NCI-H1092 (cell line): ENCODE data around the gene PRIMPOL.
A peak's percentile ranks its signal among the peaks of the same experiment; 100 is the strongest.
"Not testable (repeated sequence)": the region's sequence is repeated elsewhere in the genome, so short reads cannot be mapped to it uniquely, and the experiment has no call there.

ENCODE experiments used
- DNase-seq: peaks from one replicate; lab custom pipeline; 2025; lab: John Stamatoyannopoulos, UW

PRIMPOL gene, protein sequence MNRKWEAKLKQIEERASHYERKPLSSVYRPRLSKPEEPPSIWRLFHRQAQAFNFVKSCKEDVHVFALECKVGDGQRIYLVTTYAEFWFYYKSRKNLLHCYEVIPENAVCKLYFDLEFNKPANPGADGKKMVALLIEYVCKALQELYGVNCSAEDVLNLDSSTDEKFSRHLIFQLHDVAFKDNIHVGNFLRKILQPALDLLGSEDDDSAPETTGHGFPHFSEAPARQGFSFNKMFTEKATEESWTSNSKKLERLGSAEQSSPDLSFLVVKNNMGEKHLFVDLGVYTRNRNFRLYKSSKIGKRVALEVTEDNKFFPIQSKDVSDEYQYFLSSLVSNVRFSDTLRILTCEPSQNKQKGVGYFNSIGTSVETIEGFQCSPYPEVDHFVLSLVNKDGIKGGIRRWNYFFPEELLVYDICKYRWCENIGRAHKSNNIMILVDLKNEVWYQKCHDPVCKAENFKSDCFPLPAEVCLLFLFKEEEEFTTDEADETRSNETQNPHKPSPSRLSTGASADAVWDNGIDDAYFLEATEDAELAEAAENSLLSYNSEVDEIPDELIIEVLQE

DNA sequence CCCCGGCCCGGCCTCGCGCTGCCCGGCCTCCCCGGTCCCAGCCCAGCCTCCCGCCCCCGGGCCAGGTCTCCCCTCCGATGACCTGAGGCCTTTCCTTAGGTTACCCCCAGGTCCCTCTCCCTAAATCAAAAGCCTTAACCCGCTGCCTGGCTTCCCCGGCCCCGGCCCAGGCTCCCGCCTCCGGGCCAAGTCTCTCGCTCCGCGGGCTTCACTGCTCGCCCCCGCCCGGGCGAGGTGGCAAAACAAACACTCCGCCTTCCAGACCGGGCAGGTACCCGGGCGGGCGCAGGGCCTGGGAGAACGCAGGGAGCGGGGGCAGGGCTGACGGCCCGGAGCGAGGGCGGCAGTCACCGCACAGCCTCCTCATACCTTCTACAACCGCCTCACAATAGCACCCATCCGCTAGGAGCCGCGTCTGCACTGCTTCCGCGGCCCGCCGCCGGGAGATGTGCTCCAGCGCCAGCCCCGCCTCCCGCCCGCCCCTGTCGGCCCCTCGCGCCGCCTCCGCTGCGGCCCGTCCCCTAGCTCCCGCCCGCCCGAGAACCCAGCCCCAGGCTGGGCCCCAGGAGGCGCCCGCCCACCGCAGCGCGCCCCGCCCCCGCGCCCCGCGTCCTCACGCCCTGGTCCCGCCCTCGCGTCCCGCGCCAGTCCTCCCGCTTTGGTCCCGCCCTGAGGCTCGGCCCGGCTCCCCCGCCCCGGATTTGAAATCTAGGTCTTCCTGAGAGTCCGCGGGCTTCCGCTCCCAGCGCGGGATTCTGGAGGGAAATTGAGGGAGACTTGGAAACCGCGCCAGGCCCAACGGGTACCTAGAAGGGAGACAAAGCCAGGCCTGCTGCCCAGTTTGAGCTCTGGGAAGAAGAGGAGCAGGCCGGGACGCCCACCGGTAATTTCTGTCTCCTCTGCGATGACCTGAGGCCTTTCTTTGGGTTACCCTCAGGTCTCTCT is at the start of gene PRIMPOL, which contains the start of gene CASP3:
TSS of gene PRIMPOL (plus strand) at position 713 of the 945 bp plus-strand sequence. CDS start 7,403 bp downstream, outside the sequence.
TSS of gene CASP3 (minus strand) at position 422 of the 945 bp plus-strand sequence. CDS start 10,994 bp downstream, outside the sequence.
- DNase-seq: peak; percentile 94

DNA sequence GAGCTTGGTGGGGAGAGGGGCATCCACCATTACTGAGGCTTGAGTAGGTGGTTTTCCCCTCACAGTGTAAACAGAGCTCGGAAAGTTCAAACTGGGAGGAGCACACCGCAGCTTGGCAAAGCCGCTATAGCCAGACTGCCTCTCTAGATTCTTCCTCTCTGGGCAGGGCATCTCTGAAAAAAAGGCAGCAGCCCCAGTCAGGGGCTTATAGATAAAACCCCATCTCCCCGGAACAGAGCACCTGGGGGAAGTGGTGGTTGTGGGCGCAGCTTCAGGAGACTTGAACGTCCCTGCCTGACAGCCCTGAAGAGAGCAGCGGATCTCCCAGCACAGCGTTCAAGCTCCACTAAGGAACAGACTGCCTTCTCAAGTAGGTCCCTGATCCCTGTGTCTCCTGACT is 48.6 kb upstream of the PRIMPOL start:
- not testable (repeated sequence) for DNase-seq

DNA sequence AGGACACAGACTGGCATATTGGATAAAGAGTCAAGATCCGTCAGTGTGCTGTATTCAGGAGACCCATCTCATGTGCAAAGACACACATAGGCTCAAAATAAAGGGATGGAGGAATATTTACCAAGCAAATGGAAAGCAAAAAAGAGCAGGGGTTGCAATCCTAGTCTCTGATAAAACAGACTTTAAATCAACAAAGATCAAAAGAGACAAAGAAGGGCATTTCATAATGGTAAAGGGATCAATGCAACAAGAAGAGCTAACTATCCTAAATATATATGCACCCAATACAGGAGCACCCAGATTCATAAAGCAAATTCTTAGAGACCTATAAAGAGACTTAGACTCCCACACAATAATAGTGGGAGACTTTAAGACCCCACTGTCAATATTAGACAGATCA is 46.7 kb upstream of the PRIMPOL start:
- not testable (repeated sequence) for DNase-seq

DNA sequence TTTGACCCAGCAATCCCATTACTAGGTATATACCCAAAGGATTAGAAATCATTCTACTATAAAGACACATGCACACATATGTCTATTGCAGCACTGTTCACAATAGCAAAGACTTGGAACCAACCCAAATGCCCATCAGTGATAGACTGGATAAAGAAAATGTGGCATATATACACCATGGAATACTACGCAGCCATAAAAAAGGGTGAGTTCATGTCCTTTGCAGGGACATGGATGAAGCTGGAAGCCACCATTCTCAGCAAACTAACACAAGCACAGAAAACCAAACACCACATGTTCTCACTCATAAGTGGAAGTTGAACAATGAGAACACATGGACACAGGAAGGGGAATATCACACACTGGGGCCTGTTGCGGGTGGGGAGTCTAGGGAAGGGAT is 42.1 kb upstream of the PRIMPOL start:
- not testable (repeated sequence) for DNase-seq

DNA sequence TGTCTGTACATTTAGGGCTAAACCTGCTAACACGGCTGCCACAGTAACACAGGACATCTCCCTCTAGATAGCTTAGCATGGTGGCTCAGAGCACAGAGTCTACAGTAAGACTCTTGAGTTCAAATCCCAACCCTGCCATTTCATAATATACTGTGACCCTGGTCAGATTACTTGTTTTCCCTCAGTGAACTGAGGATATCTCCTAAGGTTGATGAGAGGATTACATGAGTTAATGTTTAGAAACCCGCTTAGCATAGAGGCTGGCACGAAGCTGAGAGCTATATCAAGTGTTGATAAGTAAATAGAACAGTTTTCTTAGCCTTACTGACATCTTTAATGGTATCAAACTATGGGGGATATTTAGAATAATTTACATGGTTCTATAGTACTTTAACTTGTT is 37.5 kb upstream of the PRIMPOL start:
- DNase-seq: no peak

DNA sequence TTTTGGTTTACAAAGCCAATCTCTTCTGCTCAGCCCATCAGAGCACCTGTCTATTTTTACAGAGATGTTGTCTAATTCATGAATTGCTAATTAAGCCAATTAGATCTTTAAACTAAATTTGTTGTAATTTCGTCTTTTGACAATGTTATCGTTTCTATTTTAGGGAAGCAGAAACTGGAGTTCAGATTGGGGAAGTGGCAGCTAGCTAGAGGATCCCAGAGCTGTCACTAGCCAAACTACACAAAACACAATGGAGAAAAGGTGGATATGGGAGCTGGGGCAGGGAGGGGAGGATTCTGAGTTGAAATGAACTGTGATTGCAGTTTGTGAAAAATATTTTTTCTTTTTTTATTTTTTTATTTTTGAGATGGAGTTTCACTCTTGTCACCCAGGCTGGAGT is 36.1 kb upstream of the PRIMPOL start:
- no peak for DNase-seq

DNA sequence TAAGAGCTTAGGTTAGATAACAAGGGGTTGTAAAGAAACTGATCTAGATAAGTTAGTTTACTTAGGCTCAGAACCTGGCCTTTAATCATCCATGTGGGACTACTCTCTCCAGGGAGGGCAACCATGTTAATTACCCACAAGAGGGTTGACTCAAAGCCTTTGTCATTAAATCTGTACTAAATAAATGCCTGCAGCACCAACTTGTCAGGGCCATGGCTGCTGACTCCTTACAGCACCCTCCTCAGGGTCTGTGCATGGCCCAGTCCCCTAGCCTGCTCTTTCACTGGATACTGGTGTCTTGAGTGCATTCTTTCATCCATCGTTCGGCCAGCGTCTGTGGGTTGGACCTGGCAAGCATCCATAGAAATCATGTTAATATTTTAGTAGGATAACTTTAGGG is 35.0 kb upstream of the PRIMPOL start:
- DNase-seq: no peak

DNA sequence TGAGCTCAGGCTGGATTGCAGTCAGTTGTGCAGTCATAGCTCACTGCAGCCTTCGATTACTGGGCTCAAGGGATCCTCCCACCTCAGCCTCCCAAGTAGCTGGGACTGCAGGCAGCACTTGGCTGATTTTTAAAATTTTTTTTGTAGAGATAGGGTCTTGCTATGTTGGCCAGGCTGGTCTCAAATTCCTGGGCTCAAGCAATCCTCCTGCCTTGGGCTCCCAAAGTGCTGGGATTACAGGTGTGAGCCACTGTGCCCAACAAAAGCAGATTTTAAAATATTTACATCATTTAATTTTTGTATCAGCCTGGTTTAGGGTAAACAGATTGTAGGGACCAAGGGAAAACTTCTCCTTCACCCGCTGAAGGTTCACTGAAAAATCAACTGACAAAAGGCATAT is 33.4 kb upstream of the PRIMPOL start:
- DNase-seq: not testable (repeated sequence)

DNA sequence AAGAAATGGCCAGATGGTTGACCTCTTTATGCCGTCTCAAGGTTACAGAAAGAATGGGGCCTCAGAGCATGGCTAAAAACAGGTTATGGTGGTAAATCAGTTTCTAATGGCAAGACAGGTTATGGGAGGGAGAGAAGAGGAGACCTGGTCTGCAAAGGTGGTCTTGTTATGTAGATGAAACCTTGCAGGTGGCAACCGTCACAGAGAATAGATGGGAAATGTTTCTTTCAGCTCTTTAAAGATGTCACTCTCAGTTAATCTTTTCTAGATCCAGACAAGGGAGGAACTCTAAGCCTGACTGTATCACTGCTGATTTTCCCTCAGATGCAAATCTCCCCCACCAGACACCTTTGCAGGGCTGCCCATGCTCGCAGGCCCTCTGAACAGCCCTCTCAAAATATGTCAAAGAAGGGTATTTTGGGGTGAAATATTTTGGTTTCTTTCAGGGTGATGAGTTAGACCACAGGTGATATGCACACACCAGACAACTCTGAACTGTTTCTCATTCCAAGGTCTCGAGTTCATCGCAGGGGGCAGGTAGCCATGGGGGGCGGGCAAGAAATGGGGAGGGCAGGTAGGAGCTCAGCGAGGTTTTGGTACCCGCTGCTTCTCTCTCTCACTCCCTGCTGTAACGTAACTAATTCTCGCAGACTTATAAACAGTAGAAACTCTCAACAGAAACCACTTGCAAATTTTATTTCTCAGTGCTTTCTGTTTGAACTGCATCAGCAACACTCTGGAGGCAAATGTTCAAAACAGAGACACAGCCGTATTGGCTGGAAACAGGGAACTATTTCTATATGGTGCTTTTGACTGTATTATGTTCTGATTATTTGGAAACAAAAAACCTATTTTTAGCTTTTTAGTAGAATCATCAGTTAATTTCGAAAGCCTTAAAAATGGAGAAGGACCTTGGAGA is 32.6 kb upstream of the PRIMPOL start:
- no peak for DNase-seq

DNA sequence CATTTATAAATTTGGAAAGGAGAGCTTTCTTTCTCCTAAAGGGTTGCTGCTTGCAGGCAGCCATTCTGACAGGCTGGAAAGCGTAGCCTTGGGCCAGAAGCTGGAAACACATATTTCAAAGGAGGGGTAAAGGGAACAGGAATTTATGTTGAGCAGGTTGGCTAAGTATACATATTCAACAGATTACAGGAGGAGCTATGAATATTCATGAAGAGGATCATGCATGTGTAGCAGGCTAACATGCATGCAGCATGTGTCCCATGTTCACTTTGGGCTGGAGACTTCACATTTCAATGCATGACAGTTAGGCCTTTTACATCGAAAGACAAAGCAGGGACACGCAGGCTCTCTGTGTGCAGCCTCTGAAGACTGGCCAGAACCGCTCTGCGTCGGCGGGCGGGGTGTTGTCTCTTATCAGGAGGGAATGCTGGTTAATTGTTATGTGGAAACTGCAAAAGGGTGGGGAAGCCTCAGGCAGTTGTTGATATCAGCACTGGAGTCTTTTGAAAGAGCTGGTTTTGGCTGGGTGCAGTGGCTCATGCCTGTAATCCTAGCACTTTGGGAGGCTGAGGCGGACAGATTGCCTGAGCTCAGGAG is 31.8 kb upstream of the PRIMPOL start:
- no peak for DNase-seq

DNA sequence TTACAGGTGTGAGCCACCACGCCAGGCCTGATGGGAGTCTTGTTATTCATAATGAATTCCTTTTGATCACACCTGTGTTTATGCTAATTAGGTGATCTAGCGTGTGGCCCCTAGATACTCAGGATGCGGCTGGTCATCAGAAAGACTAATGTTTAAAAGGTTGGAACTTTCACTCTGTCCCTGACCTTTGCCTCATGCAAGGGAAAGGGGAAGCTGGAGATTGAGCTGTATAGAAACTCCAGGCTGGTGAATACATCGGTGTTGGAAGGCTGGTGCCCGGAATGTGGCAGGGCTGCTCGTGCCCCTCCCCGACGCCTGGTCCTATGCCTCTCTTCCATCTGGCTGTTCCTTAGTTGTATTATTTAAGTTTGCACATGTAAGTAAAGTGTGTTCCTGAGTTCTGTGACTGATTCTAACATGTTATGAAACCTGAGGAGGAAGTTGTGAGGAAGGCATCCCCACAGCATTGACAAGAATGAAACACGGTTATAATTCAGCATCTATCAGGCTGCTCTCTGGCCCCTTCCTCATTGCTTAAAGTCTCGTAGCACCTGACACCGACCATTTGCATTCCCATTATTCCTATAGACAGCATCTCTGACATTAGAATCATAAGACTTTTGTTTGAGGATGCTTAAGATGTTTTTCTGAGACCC is 29.2 kb upstream of the PRIMPOL start:
- no peak for DNase-seq

DNA sequence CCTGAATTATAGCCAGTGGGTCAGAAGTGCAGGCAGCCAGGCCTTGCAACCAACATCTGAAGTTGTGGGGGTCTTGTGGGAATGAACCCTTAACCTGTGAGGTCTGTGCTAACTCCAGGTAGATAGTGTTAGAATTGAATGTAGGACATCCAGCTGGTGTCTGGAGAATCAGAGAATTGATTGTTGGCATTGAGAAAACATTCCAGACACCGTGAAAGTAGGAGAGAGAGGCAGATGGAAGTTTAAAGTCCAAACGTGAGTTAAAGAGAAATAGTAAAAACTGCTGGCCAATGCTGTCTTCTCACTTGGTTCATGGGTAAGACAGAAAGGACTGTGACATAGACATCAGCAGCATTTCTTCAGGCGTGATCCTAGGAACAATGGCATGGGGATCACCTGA is 28.0 kb upstream of the PRIMPOL start:
- no peak for DNase-seq

DNA sequence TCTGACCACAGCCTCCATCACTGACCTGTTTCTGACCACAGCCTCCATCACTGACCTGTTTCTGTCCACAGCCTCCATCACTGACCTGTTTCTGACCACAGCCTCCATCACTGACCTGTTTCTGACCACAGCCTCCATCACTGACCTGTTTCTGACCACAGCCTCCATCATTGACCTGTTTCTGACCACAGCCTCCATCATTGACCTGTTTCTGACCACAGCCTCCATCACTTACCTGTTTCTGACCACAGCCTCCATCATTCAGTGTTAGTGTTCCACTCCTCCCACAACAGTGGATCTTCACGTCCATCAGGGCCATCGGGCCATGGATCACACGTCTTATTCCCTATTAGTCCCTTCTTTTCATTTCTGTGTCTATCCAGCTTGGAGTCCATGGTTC is 25.0 kb upstream of the PRIMPOL start:
- not testable (repeated sequence) for DNase-seq

DNA sequence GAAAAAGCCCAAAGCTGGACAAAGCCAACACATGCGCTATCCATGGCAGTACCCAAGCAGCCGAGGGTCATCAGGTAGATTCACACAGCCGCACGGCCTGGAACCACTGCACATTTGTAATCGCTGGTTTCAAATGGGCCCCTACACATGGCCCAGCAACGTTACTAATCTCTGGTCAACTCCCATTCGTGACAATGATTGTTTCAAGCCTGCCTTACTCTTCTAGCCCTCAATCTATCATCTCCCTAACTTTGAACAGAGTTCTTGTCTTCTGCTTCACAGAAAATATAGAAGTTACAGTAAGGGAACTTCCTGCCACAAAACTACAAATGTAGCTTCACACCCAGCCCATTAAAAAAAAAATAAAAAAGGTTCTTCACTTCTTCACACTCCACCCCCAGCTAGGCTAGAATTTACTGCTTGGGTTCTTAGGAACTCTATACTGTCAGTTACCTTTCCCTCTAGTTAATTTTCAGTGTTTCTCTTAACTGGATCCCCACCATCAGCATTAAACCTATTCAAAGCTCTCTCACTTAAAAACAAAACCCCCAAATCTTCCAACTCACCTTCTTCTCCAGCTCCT is 24.5 kb upstream of the PRIMPOL start:
- DNase-seq: no peak

DNA sequence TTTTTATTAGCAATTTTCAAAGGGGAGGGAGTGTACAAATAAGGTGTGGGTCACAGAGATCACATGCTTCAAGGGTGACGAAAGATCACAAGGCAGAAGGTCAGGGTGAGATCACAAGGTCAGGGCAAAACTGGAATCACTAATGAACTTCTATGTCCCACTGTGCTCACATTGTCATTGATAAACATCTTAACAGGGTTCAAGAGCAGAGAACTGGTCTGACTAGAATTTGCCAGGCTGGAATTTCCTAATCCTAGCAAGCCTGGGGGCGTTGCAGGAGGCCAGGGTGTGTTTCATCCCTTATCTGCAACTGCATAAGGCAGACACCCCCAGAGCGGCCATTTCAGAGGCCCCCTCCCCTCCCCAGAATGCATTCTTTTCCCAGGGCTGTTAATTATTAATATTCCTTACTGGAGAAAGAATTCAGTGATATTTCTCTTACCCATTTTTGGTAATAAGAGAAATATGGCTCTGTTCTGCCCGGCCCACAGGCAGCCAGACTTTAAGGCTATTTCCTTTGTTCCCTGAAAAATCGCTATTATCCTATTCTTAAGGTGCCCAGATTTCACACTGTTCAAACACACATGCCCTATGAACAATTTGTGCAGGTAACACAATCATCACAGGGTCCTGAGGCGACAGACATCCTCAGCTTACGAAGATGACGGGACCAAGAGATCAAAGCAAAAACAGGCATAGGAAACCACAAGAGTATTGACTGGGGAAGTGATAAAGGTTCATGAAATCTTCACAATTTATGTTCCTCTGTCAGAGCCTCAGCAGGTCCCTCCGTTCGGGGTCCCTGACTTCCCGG is 23.5 kb upstream of the PRIMPOL start:
- DNase-seq: not testable (repeated sequence)

DNA sequence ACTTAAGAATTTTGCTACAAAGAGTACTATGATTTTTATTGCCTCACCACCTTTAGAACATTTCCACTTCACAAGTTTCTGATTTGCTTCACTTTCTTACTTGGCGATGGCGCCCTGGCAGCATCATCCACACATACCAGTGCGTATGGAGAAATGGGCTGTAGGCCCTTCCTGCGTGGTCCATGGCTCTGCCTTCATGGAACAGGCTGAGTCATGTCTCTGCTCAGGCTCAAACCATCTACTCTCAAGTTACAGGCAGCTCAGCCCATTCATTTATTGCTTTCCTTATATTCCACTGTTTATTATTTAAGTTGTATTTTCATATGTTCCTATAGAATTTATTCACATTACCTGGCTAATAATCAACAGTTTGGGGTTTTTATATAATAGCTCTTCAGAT is 21.4 kb upstream of the PRIMPOL start:
- DNase-seq: no peak

DNA sequence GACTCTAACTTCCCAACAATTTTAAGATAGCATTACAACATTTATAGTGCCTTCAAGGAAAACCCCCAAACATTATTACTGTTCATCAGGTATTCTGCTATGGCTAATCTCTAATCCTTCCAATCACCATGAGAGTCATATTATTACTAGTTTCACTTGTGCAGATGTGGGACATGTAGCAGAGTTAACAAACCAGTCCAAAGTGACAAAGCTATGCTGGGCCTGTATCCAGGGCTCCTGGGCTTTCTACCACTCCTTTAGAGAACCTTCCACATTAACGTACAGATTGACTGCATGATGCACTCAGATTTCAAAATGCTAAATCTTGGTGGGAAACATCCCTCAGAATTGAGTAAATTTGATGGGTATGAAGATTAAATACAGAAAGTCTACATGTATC is 16.7 kb upstream of the PRIMPOL start:
- no peak for DNase-seq

DNA sequence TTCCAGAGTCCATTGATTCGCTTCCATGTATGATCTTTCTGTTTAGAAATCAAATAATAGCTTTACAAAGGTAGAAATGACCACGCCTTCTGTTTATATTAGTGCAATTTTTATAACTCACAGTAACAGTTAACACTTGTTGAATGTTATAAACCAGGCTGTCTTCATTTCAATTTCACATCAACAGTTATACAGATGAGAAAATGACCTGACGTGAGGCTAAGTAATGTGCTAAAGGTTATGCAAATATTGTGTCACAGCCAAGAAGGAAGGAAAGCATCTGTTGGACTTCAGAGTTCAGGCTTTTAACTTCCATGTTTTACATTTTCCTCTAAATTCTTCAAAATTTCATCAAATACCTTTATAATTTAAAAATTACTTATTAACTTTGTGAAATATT is 14.2 kb upstream of the PRIMPOL start:
- DNase-seq: no peak

DNA sequence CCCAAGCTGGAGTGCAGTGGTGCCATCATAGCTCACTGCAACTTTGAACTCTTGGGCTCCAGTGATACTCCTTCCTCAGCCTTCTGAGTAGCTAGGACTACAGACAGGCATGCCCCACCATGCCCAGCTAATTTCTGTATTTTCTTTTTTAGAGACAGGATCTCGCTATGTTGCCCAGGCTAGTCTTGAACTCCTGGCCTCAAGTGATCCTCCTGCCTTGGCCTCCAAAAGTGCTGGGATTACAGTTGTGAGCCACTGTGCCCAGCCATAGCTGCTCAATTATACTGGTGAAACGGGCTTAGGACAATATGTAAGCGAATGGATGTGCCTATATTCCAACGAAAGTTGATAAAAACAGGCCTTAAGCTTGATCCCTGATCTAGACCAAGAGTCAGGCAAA is 13.4 kb upstream of the PRIMPOL start:
- DNase-seq: no peak
